Retinal pigment epithelial cell (primary cell): ENCODE measurements around the gene EMC6.

Experiments used
- DNase-seq: peaks from one replicate; pipeline ENCODE4 v3.0.0-alpha.2; 2010; ENCODE audit warnings: low read depth
- H3K4me3 ChIP-seq: 2 replicates; pipeline ENCODE4 v1.5.1; 2011; ENCODE audit warnings: mild to moderate bottlenecking, low read length, control low read depth, moderate library complexity
- CTCF ChIP-seq: conservative IDR thresholded peaks from 2 replicates; pipeline ENCODE4 v1.5.1; 2011; ENCODE audit warnings: low read depth, low read length, control low read depth, inconsistent platforms

Gene EMC6

GRCh38 chr17:3663102-3664011 is 5.3 kb upstream of the EMC6 start:
- TF ChIP-seq CTCF: no peak
- DNase-seq: no peak
- H3K4me3 ChIP-seq: no peak overlapping the region

- no peak overlapping the region for H3K4me3 ChIP-seq
- no peak for TF ChIP-seq CTCF
These were observed 2.8 kb upstream of the EMC6 start for GRCh38 chr17:3665834-3666233.

GRCh38 chr17:3666516-3666915 is 2.1 kb upstream of the EMC6 start:
- peak overlapping the region; percentile 26 for H3K4me3 ChIP-seq
- DNase-seq: no peak

More at GRCh38 chr17:3665834-3666233, 2.8 kb upstream of the EMC6 start:
- no peak for DNase-seq

GRCh38 chr17:3667366-3668278 is 990 bp upstream of the EMC6 start:
- no peak for TF ChIP-seq CTCF
- H3K4me3 ChIP-seq: peak overlapping the region; percentile 91
- DNase-seq: peak; percentile 55

More at GRCh38 chr17:3666516-3666915, 2.1 kb upstream of the EMC6 start:
- no peak for TF ChIP-seq CTCF

- no peak for TF ChIP-seq CTCF
- H3K4me3 ChIP-seq: peak overlapping the region; percentile 94
- no peak for DNase-seq
These were observed 404 bp downstream of the EMC6 start for GRCh38 chr17:3669085-3669347.

- TF ChIP-seq CTCF: no peak
- H3K4me3 ChIP-seq: peak overlapping the region; percentile 94
- no peak for DNase-seq
These were observed 936 bp downstream of the EMC6 start for GRCh38 chr17:3669548-3669947.
